22Rv1 (cell line): ENCODE measurements around the gene CFAP47.

ENCODE experiments used
- ZFX ChIP-seq: fragments of 450-650 bp; IDR thresholded peaks from 2 replicates; pipeline ENCODE4 v1.6.1; 2017; ENCODE audit warnings: antibody characterized with exemption, borderline replicate concordance
- TF ChIP-seq, protein P1 (sequence below): fragments of 450-650 bp; IDR thresholded peaks from 2 replicates; pipeline ENCODE4 v1.5.1; 2017; ENCODE audit warnings: mild to moderate bottlenecking

GRCh38 chrX:36401774-36402173 is 482.2 kb downstream of the CFAP47 start:
- TF ChIP-seq, protein P1, sequence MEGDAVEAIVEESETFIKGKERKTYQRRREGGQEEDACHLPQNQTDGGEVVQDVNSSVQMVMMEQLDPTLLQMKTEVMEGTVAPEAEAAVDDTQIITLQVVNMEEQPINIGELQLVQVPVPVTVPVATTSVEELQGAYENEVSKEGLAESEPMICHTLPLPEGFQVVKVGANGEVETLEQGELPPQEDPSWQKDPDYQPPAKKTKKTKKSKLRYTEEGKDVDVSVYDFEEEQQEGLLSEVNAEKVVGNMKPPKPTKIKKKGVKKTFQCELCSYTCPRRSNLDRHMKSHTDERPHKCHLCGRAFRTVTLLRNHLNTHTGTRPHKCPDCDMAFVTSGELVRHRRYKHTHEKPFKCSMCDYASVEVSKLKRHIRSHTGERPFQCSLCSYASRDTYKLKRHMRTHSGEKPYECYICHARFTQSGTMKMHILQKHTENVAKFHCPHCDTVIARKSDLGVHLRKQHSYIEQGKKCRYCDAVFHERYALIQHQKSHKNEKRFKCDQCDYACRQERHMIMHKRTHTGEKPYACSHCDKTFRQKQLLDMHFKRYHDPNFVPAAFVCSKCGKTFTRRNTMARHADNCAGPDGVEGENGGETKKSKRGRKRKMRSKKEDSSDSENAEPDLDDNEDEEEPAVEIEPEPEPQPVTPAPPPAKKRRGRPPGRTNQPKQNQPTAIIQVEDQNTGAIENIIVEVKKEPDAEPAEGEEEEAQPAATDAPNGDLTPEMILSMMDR = no peak
- no peak for TF ChIP-seq ZFX
